GM19099 (cell line): ENCODE data around the gene SHC3.

ENCODE experiments used
- POLR2A ChIP-seq: IDR thresholded peaks from 3 replicates; pipeline ENCODE4 v1.6.1; 2011; ENCODE audit warnings: low read depth; ENCODE audit not compliant: insufficient read length; ENCODE audit errors: extremely low read depth

Gene SHC3

DNA sequence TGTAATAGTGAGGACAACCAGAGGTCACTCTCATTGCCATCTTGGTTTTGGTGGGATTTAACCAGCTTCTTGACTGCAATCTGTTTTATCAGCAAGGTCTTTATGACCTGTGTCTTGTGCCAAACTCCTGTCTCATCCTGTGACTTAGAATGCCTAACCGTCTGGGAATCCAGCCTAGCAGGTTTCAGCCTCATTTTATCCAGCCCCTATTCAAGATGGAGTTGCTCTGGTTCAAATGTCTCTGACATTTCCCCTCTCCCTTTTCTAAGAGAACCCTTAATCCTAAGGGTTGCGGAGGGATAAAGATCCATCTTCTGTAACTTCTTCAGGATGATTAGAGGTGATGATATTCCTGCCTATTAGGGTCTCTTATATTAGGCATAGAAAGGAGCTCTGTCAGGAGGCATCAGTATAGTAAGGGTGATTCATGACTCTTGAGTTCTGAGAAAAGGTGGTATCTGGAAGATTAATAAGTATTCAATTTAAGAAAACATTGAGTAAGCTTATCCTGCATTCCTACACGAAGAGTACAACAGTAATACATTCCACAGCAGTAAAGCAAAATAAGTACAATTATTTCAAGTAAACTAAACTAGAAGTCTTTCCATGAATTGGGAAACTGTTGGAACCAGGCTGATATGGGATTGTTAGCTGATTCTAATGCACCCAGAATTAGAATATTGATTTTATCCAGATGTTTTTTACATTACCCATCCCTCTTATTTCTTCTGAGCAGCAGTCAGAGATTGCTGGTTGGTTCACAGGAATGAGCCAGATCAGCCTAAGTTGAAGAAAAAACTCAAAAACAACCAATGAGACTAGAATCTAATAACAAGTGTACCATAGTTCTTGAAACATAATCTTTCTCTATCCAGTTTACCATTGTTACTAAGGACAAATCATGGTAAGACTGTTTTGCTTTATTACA lies 39.9 kb downstream of the SHC3 start:
- TF ChIP-seq POLR2A: no peak

DNA sequence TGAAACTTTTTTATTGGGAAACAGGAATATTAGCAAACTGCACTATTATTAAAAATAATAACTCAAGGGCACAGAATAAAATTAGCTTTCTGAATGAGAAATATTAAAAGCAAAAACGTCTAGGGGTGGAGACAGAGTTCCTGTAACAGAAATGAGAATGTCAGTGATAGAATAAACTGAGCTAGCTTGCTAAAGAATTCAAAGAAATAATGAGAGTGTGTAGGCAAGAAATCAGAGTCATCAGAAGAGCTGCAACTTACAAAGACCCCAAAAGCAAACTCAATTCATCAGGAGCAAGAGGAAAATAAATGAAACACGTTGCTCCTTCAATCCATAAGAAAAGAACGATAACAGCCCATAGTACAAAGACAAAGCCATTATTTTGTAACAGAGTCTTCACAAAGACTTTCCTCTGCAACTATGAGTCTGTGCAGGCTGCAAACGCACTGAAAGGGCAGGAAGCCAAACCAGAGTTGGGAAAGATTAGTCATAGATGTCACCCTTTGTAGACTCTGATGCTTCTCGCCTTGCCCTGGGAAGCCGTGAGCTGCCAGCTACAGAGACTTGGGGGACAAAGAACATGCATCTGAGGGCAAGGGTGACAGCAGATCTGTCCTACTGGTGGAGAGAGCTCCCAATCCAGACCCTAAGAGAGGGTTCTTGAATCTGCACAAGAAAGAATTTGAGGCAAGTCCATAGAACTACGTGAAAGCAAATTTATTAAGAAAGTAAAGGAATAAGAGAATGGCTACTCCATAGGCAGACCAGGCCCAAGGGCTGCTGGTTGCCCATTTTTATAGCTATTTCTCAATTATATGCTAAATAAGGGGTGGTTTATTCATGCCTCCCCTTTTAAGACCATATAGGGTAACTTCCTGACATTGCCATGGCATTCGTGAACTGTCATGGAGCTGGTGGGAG lies 40.8 kb downstream of the SHC3 start:
- no peak for TF ChIP-seq POLR2A

DNA sequence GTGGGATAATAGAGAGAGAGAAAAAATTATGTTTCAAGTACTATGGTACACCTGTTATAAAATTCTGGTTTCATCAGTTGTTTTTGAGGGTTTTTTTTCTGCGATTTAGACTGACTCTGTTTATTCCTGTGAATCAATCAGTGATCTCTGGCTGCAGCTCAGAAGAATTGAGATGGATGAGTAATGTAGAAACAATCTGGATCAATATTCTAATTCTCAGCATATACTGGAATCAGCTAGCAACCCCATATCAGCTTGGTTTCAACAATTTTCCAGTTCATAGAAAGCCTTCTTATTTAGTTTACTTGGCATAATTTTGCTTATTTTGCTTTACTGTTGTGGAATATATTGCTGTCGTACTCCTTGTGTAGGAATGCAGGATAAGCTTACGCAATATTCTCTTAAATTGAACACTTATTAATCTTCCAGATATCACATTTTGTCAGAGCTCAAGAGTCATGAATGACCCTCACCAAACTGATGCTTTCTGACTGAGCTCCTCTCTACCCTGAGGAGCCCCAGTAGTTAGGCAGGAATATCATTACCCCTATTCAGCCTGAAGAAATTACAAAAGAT lies 42.9 kb downstream of the SHC3 start:
- no peak for TF ChIP-seq POLR2A

DNA sequence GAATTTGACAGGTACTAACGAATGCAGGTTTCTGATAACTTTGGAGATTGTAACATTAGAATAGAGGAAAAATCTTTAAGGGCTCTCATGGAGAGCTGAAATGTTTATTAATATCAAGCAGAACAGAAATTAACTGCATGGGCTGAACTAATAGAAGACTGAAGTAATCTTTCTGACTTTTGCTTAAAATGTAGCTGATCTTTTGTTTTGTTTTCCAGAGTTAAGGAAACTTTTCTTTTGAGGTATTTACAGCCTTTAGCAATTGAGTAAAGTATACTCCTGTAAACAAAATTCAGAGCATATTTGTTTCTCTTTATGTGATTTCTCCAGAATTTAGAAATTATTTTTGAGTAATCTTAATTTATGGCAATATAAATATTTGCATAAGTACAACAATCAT lies 43.9 kb downstream of the SHC3 start:
- TF ChIP-seq POLR2A: no peak

DNA sequence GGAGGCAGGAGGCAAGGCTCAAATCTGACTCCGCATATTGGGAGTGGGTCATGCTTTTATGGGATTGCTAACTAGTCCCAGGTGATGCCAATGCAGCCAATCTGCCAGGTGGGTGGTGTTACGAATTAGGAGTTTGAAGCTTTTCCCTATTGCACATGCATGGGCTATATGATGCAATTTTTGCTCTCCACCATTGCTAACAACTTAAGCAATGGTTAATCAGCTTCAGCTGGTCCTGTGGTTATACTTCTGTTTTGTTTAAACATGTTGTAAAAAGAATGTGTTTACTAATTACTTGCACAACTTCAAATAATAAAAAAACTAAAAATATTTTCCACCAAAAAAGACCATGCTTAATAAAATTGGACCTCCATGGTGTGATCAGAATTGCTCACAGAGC lies 55.7 kb downstream of the SHC3 start:
- TF ChIP-seq POLR2A: no peak

DNA sequence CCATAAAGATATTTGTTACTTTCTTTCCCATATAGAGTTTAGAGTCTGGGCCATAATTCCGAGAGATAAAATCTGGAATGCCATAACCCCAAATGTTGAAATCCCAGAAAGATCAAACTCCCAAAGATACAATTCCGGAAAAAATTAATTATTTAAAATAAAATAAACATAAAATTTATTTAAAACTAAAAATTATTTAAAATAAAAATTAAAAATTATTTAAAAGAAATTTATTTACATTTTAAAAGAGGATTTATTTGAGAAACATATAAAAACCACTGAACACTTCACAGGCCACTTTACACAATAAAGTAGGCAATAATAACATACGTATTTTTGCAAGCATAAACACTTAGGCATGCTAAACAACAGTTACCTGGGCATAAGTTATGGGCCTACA lies 57.9 kb downstream of the SHC3 start:
- no peak for TF ChIP-seq POLR2A

DNA sequence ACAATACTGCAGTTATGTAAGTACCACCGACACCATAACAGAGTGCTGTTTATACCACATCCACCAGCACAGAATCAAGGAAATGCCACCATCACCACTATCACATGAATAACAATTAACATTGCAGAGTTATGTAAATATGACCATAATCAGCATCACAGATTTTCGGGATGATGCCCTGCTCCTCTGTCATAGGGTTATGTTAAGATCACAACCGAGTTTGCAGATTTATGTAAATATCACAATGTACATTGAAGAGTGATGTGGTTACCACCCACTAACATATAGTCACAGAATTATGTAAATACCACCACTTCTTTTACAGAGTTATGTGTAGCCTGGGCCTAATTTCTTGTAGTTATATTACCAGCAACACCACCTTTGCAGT lies 61.8 kb downstream of the SHC3 start:
- no peak for TF ChIP-seq POLR2A

DNA sequence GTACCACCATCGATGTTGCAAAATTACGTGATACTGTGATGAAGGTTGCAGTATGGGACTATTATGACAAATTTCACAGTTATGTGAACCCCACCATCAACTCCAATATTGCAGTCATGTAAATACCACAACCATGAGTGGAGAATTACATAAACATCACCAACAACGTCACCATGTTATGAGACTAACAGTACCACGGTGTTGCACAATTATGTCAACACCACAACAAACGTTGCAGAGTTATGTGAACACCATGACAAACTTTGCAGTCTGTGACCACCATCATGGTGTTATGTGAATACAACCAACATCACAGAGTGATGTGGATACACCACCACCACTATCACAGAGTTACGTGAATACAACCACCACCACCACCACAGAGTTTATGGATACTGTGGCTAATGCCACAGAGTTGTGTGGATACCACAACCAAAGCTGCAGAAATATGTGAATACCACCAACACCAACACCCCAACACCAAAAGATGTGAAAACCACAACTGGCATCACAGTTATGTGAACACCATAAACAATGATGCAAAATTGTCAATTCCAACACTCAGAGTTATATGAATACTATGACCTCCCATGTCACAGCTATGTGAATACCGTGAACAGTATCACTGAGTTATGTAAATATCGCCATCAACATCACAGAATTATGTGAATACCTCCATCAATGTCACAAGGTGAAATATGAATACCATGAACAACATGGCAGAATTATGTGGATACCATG lies 62.4 kb downstream of the SHC3 start:
- no peak for TF ChIP-seq POLR2A

DNA sequence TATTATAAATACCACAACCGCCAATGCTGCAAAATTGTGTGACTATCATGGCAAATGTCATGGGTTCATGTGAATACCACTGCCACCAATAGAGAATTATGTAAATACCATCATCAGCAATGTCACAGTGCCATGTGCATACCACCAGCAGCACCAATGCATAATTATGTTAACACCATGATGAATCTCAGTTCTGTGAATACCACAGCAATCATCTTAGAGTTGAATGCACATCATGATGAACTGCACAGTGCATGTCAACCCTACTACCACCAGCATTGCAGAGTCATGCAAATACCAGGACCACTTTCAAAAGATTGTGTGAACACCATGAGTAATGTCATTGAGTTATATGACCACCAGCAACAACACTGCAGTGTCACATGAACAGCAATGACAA lies 63.2 kb downstream of the SHC3 start:
- no peak for TF ChIP-seq POLR2A

DNA sequence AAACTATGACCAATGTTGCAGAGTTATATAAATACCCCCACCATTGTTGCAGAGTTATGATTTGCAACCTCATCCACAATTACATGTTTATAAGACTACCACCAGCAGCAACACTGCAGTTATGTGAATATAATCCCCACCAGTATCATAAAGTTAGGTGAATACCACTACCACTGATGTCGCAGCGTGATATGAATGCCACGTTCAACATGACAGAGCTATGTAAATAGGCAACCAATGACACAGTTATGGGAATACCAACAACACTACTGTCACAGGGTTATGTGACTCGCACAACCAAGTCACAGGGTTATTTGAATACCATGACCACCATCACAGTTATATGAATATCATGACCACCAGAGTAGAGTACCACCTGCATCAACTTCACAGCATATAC lies 63.9 kb downstream of the SHC3 start:
- TF ChIP-seq POLR2A: no peak

DNA sequence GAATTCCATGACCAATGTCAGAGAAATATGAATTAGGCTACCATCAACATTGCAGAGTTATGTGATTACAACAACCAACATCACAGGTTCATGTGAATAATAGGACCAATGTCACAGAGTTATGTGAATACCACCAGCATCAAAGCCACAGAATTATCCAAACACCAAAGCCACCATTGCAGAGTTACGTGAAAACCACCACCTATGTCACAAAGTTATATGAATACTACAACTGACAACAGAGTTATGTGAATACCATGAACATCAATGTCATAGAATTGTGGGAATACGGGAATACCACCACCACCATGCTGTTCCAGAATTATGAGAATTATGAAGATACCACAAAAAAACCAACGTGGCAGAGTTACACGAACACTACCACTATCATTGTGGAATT lies 64.8 kb downstream of the SHC3 start:
- TF ChIP-seq POLR2A: no peak

DNA sequence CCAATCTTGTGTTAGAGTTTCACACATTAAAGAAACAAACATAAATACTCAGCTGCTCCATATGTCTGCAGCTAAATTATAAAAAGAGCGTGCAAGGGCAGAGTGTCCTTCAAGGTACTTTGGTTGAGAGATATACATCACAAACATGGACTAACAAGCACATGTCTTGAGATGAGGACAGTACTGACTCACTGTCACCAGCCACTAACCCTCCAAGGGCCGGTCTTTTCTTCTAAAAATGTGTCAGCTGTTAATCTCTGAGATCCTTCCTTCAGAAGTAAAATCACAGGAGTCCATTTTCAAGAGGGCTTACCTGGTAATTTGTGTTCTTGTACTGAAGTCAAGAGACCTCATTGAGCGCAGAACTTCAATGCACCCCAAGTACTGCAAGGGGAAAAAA lies 66.4 kb downstream of the SHC3 start:
- TF ChIP-seq POLR2A: no peak

DNA sequence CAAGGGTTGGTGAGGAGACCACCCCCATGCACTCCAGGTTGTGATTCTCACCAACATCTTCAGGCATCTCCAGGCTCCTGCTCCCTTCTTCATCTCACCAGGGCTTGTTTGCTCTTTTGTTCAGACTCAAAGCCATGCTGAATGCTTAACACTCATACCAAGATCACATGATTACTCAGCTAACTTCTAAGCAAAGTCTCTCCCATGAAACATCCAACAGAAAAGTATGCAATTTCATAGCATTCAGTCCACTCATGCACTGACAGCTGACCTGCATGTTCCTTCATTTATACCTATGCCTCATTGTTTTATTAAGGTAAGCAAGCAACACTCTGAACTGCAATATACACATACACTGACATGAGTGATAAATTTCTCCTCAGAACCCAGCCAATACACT lies 69.0 kb downstream of the SHC3 start:
- no peak for TF ChIP-seq POLR2A

DNA sequence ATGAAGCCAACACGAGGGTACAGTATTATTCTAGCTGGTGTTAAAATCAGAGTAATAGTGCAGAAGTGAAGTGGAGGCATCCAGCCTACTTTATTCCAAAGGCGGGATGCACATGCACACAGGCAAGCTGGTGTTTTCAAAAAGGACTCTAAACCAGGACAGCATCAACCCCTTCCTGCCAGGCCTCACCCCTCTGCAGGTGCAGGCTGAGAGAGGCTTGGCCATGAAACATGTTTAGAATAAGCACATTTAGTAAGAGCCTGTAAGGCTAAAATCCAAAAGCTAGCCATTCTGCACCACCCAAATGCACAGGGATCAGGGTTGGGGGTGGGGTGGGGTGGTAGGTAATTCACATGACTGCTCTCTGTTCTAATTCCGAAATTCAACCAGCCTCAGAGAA lies 71.2 kb downstream of the SHC3 start:
- no peak for TF ChIP-seq POLR2A
